Heart left ventricle (tissue), 13 donors: ENCODE data around the gene PARP6.

ENCODE experiments used
- POLR2A ChIP-seq, 2 donors: fragments of 450-650 bp; IDR thresholded peaks; one replicate each; pipeline ENCODE4 v1.6.1; 2017; ENCODE audit warnings: antibody characterized with exemption in 2 of 2, mild to moderate bottlenecking in 2 of 2, moderate library complexity in 2 of 2
- TF ChIP-seq, protein P1 (sequence below), 12 donors: fragments of 200-600 bp; sonication (generic) in 4 of 12; IDR thresholded peaks; one replicate each; pipeline versions ENCODE4 v1.5.0 to v1.8.0; 2018 to 2022; ENCODE audit warnings: antibody characterized with exemption in 12 of 12, mild to moderate bottlenecking in 5 of 12
- donor health status: ischemic (EF 13 %, LVEDD 7.1; RV severe dilation, severe dysfunction).
- donor health status: DM: no; HTN: yes; CAD: no.
- donor health status: DM: no; HTN: no; CAD: no.
- donor health status: ischemic (EF 25% LVEDD 6.9; RV normal size, moderate dysfunction).
- donor health status: ischemic (EF 25% LVEDD 5.7; RV mildly dilated, moderate dysfunction).
- donor health status: ischemic (EF 35%, LVEDD 5.7; RV mildly dilated, moderate dysfunction).
- donor health status: nonischemic (EF 11% LVEDD 7.7; RV severe dilation, severe dysfunction).
- donor health status: DM: yes; HTN: yes; CAD: no.
- donor health status: PGD.
- donor health status: ischemic (EF 29% LVEDD 5.4; RV normal size, mild dysfunction).
- donor health status: nonischemic (EF 23%, LVEDD 6.1; RV moderate dilation, normal function).

DNA sequence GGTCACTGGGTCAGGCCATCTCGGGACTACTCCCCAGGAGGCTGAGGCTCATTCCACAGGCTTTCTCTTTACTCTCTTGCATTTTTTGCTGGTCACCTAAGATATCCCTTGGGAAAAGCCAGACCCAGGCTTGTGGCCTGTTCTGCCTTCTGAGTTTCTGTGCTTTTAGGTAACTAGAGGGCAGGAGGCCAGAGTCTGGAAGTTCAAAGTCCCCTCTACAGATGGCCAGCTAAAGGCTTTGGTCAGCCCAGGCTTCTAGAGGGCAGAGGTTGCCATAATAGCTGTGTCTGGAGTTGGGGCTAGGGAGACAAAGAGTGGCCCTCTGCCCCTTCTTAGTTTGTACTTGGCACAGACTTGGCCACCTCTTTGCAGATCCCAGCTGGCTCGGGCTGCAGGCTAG lies 8.4 kb upstream of the PARP6 start:
- TF ChIP-seq, protein P1, sequence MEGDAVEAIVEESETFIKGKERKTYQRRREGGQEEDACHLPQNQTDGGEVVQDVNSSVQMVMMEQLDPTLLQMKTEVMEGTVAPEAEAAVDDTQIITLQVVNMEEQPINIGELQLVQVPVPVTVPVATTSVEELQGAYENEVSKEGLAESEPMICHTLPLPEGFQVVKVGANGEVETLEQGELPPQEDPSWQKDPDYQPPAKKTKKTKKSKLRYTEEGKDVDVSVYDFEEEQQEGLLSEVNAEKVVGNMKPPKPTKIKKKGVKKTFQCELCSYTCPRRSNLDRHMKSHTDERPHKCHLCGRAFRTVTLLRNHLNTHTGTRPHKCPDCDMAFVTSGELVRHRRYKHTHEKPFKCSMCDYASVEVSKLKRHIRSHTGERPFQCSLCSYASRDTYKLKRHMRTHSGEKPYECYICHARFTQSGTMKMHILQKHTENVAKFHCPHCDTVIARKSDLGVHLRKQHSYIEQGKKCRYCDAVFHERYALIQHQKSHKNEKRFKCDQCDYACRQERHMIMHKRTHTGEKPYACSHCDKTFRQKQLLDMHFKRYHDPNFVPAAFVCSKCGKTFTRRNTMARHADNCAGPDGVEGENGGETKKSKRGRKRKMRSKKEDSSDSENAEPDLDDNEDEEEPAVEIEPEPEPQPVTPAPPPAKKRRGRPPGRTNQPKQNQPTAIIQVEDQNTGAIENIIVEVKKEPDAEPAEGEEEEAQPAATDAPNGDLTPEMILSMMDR (IDR thresholded peaks at IDR 0.05): no peak
- TF ChIP-seq POLR2A (IDR thresholded peaks at IDR 0.05): no peak
